Hematopoietic multipotent progenitor cell treated with erythropoietin and hydrocortisone succinate and interleukin-3 and kit ligand, for 4 days (in vitro differentiated cells): Measurements from ENCODE around the gene MINPP1.
A peak's percentile ranks its signal among the peaks of the same experiment; 100 is the strongest.

Experiments used
- DNase-seq: peaks from one replicate; pipeline ENCODE4 v3.0.0-alpha.2; 2015

The MINPP1 gene

DNA sequence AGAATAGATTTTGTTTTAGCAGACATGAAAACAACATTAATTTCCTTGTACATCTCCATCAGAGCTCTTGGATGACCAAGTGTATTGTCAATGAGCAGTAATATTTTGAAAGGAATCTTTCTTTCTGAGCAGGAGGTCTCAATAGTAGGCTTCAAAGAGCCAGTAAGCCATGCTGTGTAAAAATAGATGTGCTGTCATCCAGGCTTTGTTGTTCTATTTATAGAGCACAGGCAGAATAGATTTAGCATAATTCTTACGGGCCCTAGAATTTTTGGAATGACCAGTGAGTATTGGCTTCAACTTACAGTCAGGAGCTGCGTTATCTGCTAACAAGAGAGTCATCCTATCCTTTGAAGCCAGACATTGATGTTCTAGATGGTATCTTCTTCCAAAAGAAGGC, 19.0 kb downstream of the MINPP1 start:
- DNase-seq, result no peak

- no peak for DNase-seq
These were observed 19.6 kb downstream of the MINPP1 start for GRCh38 chr10:87524296-87524695.

- DNase-seq, result peak; percentile 28
These were observed 27.4 kb downstream of the MINPP1 start for GRCh38 chr10:87531908-87532622.

GRCh38 chr10:87532696-87533095, 28.0 kb downstream of the MINPP1 start:
- DNase-seq, result no peak

DNA sequence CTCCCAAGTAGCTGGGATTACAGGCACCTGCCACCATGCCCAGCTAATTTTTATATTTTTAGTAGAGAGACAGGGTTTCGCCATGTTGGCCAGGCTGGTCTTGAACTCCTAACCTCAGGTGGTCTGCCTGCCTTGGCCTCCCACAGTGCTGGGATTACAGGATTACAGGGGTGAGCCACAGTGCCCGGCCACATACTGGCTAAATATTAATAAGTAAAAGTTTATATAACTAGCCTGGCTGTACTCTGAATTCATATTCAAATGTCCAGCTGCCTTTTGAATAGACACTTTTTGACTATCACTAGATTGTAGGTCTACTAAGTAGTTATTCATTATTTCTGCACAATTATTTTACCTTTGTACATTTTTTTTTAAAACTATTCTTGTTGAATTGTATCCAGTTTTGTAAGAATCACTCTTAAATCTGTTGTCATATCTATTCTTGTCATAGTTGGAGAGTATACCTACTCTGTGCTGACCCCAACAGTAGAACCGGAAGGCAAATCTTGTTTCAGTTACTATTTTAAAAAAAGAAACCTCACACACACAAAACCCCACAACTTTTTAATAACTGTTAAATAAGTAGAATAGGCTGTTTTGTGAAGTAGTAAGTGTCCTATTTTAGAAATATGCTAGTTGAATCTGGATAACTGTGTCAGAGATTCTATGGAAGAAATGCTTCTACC, 29.6 kb downstream of the MINPP1 start:
- no peak for DNase-seq

DNA sequence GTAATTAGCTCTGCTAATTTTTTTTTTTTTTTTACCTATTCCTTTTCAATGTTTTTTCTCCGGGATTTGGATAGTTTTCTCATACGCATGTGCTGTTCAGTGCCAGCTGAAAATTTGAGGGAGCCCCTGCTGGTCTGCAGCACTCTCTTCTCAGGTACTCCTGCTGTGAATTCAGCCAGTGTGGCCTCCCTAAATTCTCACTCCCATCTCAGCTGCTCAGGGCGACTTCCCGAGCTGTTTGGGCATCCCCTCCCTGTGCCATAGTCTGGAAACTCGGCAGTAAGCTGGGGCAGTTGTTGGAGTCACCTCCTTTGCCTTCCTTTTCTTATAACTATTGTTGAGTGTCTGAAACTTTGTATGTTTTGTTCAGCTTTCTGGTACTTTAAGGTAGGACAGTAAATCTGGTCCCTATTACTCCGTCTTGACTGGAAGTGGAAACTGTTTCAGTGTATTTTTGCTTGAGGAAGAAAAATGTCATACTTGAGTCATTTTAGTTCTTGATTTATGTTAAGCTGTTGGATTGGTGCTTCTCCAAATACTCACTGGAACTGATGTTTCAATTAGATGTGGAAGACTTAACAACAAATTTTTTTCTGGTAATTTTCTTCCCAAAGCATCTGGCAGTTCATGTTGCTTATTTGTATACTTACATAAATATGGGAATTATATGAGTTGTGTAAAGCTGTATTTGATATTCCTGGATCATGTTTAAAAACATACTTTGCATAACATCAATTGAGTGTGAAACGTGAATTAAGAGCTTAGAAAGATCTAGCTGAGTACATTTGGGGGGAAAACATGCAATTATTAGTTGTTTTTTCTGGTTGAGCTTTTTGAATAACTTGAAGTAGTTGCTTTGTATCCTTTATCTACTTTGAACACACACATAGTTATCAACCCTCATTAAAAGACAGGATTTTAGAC, 33.7 kb downstream of the MINPP1 start:
- DNase-seq, result peak; percentile 29

DNA sequence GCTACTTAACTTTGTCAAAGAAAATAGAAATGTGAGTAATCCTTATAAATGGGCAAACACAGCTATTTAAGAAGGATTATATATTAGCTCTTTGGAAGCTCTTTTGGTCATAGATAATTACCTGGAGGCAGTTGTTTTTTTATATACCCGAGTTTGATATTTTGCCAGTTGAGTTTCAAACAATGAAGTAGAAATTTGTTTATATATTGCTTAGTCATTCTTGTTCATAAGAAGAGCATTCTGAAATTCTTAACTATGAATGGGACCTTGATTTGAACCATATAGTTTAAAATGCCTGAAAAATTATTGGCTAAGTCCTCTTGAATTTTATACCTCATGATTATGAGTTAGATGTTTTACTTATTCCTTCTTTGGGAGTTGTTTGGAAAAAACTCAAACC, 36.4 kb downstream of the MINPP1 start:
- no peak for DNase-seq

DNA sequence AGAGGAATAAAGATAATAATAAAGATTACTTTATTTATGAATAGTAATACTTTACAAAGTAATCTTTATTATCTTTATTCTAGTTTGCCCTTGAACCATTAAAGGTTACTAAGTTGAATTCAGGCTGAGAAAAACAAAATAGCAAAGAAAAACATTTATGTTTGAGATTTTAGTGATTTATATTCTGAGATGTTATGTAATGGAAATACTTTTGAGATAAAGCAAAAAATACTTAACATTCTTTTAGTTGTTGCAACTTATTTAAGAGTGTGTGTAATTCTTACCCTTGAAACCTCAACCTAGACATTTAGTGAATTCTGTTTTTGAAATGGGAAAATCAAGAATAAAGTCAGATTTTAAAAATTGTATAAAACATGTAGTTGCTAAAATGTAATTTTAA, 40.0 kb downstream of the MINPP1 start:
- DNase-seq, result no peak

DNA sequence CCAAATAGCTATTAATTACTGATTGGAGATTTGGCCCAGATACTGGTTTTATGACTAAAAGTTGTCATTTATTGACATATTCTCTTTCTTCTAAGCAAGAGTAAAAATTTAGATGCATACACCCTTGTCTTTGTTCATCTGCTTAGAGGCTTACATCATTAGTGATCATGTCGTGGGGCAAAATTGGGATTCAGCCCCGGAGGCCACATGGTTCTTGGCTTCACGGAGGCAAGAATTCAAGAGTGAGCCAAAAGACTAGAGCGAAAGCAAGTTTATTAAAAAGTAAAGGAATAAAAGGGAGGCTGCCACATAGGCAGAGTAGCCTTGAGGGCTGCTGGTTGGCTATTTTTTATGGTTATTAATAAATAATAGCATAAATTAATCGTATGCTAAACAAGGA, 41.1 kb downstream of the MINPP1 start:
- no peak for DNase-seq

GRCh38 chr10:87546210-87546609, 41.5 kb downstream of the MINPP1 start:
- DNase-seq, result peak; percentile 89

DNA sequence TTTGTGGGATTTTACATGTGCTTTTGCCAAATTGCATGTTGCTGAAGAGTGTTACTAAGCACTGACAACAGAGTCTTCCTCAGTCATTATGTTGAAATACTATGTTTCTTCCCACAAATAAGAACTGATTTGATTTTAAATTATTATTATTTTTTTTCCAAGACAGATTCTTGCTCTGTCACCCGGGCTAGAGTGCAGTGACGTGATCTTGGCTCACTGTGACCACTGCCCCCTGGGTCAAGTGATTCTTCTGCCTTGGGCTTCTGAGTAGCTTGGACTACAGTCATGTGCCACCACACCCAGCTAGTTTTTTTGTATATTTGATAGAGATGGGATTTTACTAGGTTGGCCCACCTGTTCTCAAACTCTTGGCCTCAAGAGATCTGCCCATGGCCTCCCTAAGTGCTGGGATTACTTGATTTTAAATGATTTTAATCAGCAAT, 42.3 kb downstream of the MINPP1 start:
- DNase-seq, result no peak

DNA sequence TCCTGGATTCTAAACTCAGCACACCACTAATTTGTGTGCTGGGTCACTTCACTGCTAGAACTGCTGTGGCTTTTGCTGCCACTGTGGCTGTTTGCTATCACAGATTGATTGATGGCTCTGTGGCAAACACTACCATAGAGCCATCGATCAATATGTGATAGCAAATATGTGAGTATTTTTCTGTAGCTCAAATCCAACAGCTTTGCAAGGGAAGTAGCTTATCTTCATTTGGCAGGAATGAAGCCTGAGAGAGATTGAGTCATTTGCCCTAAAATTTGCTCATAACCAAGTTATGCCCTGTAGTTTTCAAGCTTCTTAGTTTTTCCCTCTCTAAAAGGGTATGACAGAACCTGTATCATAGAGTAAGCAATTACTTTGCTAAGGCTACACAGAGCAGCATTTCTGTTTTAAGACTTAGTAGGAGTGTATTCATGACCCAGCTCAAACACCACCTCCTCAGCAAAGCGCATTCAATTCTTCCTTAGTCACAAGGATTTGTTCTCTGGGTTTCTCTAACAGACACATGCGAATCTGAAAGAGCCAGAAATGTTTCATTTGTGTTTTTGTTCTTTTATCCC, 43.1 kb downstream of the MINPP1 start:
- DNase-seq, result peak; percentile 77

GRCh38 chr10:87550741-87551140, 46.0 kb downstream of the MINPP1 start:
- no peak for DNase-seq

DNA sequence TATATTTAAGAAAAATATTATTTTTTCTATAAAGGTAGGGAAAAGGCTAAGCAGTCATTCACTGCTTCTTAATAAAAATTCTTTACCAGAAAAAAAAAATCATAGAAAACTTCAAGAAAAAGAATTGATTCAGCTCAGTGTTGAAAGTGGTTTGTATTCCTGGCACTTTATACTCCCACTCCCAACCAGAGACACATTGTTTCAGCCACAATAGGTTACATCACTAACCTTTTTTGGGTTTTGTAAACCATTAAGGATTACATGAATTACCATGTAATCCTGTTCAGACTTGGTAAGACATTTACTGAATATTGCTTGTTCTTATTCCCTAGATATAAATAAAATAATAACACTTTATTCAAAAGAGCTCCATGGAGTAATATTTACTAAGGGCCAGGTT, 46.6 kb downstream of the MINPP1 start:
- no peak for DNase-seq

- DNase-seq, result no peak
These were observed 47.7 kb downstream of the MINPP1 start for GRCh38 chr10:87552248-87552929.

GRCh38 chr10:87557409-87557808, 52.7 kb downstream of the MINPP1 start:
- DNase-seq, result no peak

DNA sequence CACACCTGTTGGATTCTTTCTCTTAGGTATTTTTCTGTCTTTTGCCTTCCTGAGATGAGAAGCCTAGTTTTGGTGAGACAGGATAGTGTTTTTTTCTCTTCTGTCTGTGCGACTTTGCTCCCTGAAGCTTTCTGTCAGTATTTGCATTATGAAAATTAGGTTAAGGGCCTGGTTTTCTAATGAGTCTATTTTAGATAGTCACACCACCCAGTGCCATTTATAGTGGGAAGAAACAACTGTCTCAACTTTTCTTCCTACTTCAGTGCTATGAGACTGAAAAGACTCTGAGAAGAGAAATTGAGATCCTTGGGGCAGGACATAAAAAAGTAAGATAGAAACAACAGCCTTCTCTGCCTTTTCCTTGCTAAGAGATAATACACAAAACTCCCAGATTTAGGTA, 53.6 kb downstream of the MINPP1 start:
- no peak for DNase-seq

DNA sequence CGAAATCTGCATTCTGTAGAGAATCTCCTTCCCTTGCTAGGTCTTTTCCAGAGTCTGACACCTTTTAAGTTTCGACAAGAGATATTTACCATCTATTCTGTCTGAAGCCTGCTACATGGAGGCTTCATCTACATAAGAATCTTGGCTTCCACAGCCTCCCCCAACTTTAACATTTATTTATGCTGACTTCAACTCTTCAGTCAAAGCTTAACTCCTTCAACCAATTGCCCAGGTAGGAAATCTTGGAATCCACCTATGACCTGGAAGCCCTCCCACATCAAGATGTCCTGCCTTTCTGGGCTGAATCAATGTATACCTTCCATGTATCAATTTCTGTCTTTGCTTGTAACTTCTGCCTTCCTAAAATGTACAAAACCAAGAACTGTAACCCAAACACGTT, 54.7 kb downstream of the MINPP1 start:
- DNase-seq, result no peak

DNA sequence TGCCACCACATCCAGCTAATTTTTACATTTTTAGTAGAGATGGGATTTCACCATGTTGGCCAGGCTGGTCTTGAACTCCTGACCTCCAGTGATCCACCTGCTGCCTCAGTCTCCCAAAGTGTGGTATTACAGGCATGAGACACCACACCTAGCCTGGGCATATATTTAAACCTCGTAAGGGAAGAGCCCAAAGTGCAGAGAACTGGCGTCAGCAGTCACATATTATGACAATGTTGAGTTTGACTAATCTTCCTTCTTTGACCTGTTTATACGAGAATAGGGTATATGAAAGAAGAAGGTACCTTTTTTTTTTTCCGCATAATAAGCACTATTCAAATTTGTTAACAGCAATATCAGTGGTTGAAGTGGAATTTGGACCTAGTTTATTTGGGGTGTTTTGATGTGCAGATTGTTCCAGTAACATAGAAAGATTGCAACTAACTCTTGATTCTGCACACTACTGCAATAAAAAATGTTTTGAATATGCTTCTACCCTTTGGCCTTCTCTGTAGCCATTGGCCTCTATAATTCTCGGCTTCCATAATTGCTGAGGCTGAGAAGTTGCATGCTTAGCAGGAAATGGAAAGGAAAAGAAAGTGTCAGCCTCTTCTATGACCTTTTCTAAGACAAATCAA, 55.9 kb downstream of the MINPP1 start:
- no peak for DNase-seq

DNA sequence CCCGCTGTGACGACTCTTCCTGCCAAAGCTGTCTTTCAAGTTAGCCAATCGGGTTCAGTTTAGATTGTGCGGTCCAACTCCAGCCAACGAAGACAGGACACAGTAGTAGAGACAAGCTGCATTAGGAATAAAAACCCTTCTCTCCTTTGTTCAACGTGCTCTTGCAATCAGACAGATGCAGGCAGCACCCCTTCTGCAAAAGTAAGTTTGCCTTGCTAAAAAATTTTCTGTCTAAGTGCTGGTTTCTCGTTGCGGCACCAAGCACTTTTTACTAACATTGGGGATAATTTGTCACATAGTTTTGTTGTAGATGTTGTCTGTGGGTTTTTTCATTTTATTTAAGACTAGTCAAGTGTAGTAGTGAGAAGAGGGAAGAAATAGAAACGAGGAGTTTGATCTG, 58.1 kb downstream of the MINPP1 start:
- DNase-seq, result no peak

GRCh38 chr10:87565010-87565409, 60.3 kb downstream of the MINPP1 start:
- DNase-seq, result no peak

DNA sequence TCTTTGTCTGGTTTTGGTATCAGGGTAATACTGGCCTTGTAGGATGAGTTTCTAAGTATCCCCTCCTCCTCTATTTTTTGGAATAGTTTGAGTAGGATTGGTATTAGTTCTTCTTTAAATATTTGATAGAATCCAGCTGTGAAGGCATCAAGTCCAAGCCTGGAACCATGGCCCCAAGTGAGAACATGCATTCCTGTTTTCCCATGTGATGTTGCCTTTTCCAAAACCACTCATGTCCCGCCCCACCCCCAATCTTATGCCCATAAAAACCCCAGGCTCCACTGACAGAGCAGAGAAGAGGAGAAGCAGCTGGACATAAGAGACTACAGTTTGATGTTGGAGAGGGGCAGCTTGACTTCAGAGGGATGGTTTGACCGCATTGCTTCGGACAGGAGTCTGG, 71.2 kb downstream of the MINPP1 start:
- no peak for DNase-seq
